Nephron progenitor cell (in vitro differentiated cells): ENCODE results near the gene SPTLC3.

Experiments used
- DNase-seq: peaks from one replicate; pipeline ENCODE4 v3.0.0; 2021
- H3K27ac Mint-ChIP-seq: 2 replicates; pipeline ENCODE4 v1.8.0; 2021; ENCODE audit warnings: mild to moderate bottlenecking, moderate library complexity, mixed read lengths
- H3K27me3 Mint-ChIP-seq: 2 replicates; pipeline ENCODE4 v1.8.0; 2021; ENCODE audit warnings: mild to moderate bottlenecking, low read depth, mixed read lengths; ENCODE audit not compliant: poor library complexity
- H3K36me3 Mint-ChIP-seq: 2 replicates; pipeline ENCODE4 v1.8.0; 2021; ENCODE audit warnings: low read depth, mixed read lengths
- H3K4me1 Mint-ChIP-seq: 2 replicates; pipeline ENCODE4 v1.8.0; 2021; ENCODE audit warnings: mixed read lengths
- H3K4me3 Mint-ChIP-seq: 2 replicates; pipeline ENCODE4 v1.8.0; 2021; ENCODE audit warnings: mild to moderate bottlenecking, moderate library complexity, mixed read lengths
- H3K9me3 Mint-ChIP-seq: 2 replicates; pipeline ENCODE4 v1.8.0; 2021; ENCODE audit warnings: mild to moderate bottlenecking, moderate library complexity, mixed read lengths
- CTCF ChIP-seq: fragments of 200-600 bp; sonication (generic); IDR thresholded peaks from 2 replicates; pipeline ENCODE4 v1.5.0; 2021; ENCODE audit warnings: antibody characterized with exemption

Gene SPTLC3

GRCh38 chr20:12982098-12982497 is 26.7 kb upstream of the SPTLC3 start:
- no peak for DNase-seq
- Mint-ChIP-seq H3K36me3 (no peaks in the 10 kb centered on the region), H3K4me3 (no peak overlapping the region), H3K4me1 (peaks cover 6% of the 10 kb centered on the region), H3K9me3 (no peaks in the 10 kb centered on the region), H3K27me3 (no peaks in the 10 kb centered on the region), H3K27ac (no peak overlapping the region)
- no peak for TF ChIP-seq CTCF

- Mint-ChIP-seq H3K4me1 (no peaks in the 10 kb centered on the region), H3K36me3 (no peaks in the 10 kb centered on the region), H3K27ac (no peak overlapping the region), H3K4me3 (no peak overlapping the region), H3K27me3 (no peaks in the 10 kb centered on the region), H3K9me3 (no peaks in the 10 kb centered on the region)
- DNase-seq: no peak
- no peak for TF ChIP-seq CTCF
These were observed 24.6 kb upstream of the SPTLC3 start for GRCh38 chr20:12984069-12984765.

- Mint-ChIP-seq H3K36me3 (no peaks in the 10 kb centered on the region), H3K9me3 (no peaks in the 10 kb centered on the region), H3K4me1 (no peaks in the 10 kb centered on the region), H3K27ac (no peak overlapping the region), H3K4me3 (no peak overlapping the region), H3K27me3 (no peaks in the 10 kb centered on the region)
- no peak for DNase-seq
- no peak for TF ChIP-seq CTCF
These were observed 23.9 kb upstream of the SPTLC3 start for GRCh38 chr20:12984863-12985262.

- H3K27ac Mint-ChIP-seq: no peak overlapping the region
- TF ChIP-seq CTCF: no peak
- peaks cover 1% of the 10 kb centered on the region for H3K9me3 Mint-ChIP-seq
- no peaks in the 10 kb centered on the region for H3K36me3 Mint-ChIP-seq
- no peak overlapping the region for H3K4me3 Mint-ChIP-seq
- no peaks in the 10 kb centered on the region for H3K4me1 Mint-ChIP-seq
- H3K27me3 Mint-ChIP-seq: no peaks in the 10 kb centered on the region
- no peak for DNase-seq
These were observed 21.5 kb upstream of the SPTLC3 start for GRCh38 chr20:12987261-12987660.

- H3K36me3 Mint-ChIP-seq: no peaks in the 10 kb centered on the region
- no peak overlapping the region for H3K27ac Mint-ChIP-seq
- H3K4me3 Mint-ChIP-seq: no peak overlapping the region
- TF ChIP-seq CTCF: no peak
- no peaks in the 10 kb centered on the region for H3K4me1 Mint-ChIP-seq
- H3K9me3 Mint-ChIP-seq: peaks cover 3% of the 10 kb centered on the region
- peaks cover 1% of the 10 kb centered on the region for H3K27me3 Mint-ChIP-seq
- no peak for DNase-seq
These were observed 19.1 kb upstream of the SPTLC3 start for GRCh38 chr20:12989586-12990115.

GRCh38 chr20:12997128-12997655 is 11.6 kb upstream of the SPTLC3 start:
- Mint-ChIP-seq H3K36me3 (no peaks in the 10 kb centered on the region), H3K4me3 (no peak overlapping the region), H3K4me1 (peaks cover 5% of the 10 kb centered on the region), H3K27ac (no peak overlapping the region), H3K9me3 (peaks cover 2% of the 10 kb centered on the region), H3K27me3 (peaks cover 4% of the 10 kb centered on the region)
- TF ChIP-seq CTCF: no peak
- no peak for DNase-seq
